HG03571 (cell line): ENCODE data around the gene PRPH.
A peak's percentile ranks its signal among the peaks of the same experiment; 100 is the strongest.
"Not testable (repeated sequence)": the region's sequence is repeated elsewhere in the genome, so short reads cannot be mapped to it uniquely, and the experiment has no call there.

ENCODE experiments used
- ATAC-seq: cut with Tn5 transposase; IDR thresholded peaks from one replicate; pipeline ENCODE4 v1.9.1; 2021; ENCODE audit not compliant: unreplicated experiment

PRPH gene

DNA sequence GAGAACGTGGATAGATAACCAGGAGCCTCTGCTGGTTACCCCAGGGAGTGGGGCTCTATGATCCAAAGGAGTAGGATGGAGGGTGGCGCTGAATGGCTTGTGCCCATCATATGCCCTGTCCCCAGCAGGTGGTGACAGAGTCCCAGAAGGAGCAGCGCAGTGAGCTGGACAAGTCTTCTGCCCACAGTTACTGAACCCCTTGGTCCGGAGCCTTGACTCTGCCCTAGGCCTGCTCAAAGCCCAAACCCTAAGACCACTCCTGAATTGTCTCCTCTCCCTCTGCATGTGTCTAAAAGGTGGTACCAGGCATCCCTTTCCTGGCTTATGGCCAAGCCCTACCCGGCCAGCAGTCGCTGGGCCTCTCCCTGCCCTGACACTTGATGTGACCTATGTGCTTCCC lies 3.2 kb downstream of the PRPH start:
- no peak for ATAC-seq

DNA sequence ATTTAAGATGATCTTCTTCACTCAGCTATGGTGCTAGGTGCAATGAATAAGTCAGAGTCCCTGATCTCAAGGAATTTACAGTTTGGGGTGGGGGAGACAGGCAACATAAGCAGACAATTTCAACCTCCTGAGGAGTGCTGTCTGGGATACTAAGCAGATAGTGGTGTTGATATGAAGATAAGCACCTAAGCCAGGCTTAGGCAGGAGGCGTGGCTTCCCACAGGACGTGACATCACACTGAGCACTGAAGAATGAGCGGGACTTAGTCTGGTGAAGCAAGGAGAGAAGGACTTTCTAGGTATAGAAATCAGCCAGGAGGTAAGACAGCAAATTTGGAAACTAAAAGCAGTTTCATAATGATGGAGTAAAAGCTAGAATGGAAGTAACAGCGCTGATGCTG lies 6.8 kb downstream of the PRPH start:
- no peak for ATAC-seq

DNA sequence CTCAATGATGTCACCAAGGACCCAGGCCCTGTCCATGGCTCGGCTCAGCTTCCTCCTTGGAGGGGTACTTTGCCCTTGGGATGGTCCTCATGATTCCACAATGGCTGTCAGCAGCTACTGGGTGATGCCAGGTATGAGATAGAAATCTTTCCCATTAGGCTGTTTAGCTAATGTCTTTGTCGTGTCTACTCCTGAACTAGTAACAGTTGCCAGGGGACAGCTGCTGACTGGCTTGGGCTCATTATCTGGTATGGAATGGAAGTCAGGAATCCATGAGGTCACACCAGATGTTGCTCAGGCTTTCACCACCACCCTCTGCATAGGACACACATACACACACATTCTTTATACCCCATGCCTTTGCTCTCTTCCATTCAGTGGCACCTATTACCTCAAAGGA lies 9.2 kb downstream of the PRPH start:
- no peak for ATAC-seq

DNA sequence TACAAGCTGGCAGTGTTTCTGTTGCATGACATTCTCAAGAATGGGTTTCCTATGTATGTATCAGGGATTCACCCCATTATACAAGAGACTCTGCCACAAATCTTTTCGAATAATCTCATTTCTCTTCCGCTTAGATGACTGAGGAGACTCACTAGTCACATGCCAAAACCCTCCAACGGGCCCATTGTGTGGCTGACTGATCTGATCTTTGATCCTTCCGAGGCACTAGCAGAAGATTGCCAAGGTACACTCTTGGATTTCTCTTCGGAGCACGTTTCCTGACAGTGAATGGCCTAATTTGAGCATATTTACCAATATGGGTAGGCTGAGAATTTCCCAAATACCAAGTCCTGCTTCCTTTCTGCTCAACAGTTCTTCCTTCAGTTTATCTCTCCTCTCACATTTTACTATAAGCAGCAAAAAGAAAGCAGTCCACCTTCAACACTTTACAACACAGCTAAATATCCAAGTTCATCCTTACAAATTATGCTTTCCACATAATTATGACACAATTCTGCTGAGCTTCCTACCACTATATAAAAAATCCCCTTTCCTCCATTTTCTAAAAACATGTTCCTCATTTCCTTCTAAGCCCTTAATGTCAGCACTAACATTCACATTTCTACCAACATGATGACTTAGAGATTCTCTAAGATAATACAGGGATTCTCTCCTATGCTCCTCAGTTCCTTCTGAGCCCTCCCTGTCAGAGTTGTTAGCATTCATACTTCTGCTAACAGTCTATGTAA lies 11.0 kb downstream of the PRPH start:
- no peak for ATAC-seq

DNA sequence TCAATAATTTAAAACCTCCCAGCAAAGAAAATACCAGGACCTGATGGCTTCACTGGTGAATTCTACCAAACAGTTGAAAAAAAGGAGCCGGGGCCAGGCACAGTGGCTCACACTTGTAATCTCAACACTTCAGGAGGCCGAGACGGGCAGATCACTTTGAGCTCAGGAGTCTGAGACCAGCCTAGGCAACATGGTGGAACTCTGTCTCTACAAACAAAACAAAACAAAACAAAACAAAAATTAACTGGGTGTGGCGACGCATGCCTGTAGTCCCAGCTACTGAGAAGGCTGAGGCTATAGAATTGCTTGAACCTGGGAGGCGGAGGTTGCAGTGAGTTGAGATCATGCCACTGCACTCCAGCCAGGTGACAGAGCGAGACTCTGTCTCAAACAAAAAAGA lies 14.4 kb downstream of the PRPH start:
- ATAC-seq, result no peak

DNA sequence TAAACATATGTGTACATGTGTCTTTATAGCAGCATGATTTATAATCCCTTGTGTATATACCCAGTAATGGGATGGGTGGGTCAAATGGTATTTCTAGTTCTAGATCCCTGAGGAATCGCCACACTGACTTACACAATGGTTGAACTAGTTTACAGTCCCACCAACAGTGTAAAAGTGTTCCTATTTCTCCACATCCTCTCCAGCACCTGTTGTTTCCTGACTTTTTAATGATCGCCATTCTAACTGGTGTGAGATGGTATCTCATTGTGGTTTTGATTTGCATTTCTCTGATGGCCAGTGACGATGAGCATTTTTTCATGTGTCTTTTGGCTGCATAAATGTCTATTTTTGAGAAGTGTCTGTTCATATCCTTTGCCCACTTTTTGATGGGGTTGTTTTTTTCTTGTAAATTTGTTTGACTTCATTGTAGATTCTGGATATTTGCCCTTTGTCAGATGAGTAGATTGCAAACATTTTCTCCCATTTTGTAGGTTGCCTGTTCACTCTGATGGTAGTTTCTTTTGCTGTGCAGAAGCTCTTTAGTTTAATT lies 15.6 kb downstream of the PRPH start:
- not testable (repeated sequence) for ATAC-seq

DNA sequence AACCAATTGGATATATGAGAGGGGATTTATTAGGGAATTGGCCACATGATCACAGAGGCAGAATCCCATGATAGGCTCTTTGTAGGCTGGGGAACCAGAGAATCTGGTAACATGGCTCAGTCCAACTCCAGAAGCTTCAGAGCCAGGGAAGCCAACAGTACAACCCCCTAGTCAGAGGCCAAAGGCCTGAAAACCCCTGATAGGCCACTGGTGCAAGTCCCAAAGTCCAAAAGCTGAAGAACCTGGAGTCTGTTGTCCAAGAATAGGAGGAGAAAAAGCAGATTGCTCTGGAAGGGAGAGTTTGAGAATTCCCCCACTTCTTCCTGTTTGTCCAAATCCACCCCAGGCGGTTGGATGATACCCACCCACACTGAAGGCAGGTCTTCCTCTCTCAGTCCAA lies 19.9 kb downstream of the PRPH start:
- no peak for ATAC-seq

DNA sequence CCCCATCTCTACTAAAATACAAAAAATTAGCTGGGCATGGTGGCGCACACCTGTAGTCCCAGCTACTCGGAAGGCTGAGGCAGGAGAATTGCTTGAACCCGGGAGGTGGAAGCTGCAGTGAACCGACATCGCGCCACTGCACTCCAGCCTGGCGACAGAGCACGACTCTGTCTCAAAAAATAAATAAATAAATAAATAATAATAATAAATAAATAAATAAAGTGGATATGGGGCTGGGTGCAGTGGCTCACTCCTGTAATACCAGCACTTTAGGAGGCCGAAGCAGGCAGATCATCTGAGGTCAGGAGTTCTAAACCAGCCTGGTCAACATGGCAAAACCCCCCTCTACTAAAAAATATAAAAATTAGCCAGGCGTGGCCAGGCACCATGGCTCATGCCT lies 22.2 kb downstream of the PRPH start:
- not testable (repeated sequence) for ATAC-seq

DNA sequence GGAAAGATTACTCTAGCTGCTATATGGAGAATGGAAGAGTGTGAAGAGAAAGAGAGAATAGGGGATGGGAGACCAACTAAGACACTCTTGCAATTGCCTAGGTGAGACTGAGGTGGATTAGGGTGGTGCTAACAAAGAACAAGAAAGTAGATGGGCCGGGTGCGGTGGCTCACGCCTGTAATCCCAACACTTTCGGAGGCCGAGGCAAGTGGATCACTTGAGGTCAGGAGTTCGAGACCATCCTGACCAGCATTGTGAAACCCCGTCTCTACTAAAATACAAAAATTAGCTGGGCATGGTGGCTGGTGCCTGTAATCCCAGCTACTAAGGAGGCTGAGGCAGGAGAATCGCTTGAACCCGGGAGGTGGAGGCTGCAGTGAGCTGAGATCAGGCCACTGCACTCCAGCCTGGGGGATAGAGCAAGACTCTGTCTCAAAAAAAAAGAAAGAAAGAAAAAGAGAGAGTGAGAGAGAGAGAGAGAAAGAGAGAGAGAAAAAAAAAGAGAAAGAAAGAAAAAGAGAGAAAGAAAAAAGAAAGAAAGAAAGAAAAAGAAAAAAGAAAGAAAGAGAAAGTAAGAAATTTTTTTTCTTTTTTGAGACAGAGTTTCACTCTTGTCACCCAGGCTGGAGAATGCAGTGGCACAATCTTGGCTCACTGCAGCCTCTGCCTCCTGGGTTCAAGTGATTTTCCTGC lies 25.6 kb downstream of the PRPH start:
- ATAC-seq, result not testable (repeated sequence)

DNA sequence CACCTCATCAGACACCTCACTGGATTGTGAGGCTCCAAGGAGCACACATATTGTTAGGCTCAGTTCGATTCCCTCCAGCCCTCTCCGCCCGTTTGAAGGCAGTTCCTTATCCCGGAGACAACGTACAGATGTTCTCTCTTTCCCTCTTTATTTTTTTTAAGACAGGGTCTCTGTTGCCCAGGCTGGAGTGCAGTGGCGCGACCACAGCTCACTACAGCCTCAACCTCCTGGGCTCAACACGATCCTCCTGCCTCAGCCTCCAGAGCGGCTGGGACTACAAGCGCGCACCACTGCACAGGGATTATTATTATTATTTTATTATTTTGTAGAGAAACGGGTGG lies 27.4 kb downstream of the PRPH start:
- ATAC-seq, result no peak

DNA sequence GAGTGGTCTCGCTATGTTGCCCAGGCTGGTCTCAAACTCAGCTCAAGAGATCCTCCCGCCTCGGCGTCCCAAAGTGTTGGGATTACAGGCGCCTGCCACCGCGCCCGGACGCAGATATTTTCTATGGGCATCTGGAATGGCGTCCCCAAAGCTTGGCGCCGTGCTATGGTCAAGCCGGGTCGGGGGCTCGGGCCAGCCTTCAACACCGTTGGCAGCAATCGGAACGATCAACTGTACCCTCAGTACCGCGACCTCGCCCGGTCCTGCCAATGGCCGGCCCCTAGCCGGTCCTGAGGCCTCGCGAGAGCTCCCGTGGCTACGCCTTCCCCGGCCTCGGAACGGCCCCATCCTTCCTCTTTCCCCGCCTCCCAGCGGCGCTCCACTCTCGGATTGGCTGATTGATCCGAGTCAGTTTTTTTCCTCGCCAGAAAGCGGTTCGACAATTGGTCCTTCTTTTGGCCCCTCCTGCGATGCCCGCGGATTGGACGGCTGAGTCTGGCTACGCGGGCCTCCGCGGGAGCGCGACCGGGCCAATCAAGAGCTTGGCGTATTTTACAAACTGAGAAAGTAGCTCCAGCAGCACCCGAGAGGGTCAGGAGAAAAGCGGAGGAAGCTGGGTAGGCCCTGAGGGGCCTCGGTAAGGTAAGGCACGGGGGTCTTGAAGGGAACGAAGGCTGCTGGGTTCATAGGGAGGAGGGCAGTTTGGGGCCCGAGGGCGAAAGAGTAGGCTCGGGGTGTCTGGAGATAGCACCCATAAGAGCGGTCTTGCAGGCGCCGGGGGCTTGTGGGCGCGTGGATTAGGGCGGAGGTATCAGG lies 28.0 kb downstream of the PRPH start, which contains the start of gene TROAP:
Gene TROAP (plus strand): TSS at position 548 of the 816 bp plus-strand sequence. CDS start 354 bp downstream, outside the sequence.
- peak; percentile 98 for ATAC-seq

DNA sequence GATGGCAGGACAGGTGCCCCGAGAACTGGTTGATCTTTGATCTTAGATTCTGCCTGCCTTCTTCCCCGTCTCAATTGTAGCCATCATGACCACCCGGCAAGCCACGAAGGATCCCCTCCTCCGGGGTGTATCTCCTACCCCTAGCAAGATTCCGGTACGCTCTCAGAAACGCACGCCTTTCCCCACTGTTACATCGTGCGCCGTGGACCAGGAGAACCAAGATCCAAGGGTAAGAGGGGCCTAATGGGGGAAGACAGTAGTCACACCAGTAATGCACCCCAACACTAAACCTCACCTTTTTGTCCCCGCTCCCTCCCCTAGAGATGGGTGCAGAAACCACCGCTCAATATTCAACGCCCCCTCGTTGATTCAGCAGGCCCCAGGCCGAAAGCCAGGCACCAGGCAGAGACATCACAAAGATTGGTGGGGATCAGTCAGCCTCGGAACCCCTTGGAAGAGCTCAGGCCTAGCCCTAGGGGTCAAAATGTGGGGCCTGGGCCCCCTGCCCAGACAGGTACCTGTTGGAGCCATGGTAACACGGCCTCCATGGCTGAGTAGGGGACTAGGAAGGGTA lies 28.7 kb downstream of the PRPH start:
- no peak for ATAC-seq

DNA sequence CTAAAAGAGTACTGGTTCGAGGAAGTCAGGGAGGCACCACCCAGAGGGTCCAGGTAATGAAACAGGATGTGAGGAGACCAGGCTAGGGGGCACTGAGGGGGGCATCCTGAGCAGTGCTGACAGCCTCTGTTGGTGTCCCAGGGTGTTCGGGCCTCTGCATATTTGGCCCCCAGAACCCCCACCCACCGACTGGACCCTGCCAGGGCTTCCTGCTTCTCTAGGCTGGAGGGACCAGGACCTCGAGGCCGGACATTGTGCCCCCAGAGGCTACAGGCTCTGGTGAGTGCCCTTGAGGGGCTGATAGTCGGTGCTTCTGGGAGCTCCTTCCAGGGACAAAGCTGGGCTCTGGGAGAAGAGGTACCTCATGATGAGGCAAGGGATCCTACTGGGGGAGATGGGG lies 30.7 kb downstream of the PRPH start:
- ATAC-seq, result no peak

DNA sequence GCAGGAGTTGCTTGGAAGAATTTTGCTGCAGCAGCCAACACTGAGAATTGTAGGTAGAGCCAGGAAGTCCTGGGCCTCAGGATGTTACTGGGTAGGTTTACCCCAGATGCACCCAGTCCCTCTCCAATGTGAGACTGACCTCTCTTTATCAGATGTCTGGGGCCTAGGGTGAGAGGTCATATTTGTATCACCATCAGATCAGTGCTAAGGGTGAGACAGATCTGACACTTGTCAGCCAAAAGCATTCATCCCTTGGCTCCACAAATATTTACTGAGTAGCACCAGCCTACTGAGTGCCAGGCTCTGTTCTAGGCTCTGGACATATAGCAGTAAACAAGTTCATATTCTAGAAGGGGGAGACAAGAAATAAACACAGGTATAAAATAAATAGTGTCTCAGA lies 32.4 kb downstream of the PRPH start:
- ATAC-seq, result no peak

DNA sequence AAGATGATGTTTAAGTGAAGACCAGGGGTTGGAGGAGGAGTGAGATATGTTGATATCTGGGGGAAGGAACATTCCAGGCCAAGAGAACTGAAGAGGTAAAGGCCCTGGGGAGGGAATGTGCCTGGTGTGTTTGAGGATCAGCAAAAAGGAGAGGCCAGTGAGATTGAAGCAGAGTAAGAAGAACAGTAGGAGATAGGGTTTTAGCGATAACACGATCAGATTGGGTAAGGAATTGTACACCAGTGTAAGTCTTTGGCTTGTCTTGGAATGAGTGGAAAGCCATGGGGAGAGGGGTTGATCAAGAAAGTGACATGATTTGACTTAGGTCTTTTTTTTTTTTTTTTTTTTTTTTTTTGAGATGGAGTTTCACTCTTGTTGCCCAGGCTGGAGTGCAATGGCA lies 32.9 kb downstream of the PRPH start:
- no peak for ATAC-seq

DNA sequence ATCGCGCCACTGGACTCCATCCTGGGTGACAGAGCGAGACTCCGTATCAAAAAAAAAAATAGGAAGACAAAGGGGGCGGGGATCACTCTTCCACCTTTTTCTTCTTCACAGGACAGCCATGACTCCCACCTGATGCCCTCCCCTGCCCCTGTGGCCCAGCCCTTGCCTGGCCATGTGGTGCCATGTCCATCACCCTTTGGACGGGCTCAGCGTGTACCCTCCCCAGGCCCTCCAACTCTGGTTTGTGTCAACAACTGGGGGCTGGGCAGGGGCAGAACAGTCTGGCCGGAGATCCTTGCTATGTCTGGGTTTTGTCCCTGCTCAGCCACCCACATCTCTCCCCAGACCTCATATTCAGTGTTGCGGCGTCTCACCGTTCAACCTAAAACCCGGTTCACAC lies 33.9 kb downstream of the PRPH start:
- no peak for ATAC-seq

DNA sequence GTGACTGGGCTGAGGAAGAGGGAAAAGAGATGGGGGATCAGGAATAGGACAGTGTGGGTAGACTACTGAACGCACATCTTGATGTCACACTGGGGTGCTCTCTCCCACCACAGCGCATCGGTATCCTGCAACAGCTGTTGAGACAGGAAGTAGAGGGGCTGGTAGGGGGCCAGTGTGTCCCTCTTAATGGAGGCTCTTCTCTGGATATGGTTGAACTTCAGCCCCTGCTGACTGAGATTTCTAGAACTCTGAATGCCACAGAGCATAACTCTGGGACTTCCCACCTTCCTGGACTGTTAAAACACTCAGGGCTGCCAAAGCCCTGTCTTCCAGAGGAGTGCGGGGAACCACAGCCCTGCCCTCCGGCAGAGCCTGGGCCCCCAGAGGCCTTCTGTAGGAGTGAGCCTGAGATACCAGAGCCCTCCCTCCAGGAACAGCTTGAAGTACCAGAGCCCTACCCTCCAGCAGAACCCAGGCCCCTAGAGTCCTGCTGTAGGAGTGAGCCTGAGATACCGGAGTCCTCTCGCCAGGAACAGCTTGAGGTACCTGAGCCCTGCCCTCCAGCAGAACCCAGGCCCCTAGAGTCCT lies 35.2 kb downstream of the PRPH start:
- no peak for ATAC-seq

DNA sequence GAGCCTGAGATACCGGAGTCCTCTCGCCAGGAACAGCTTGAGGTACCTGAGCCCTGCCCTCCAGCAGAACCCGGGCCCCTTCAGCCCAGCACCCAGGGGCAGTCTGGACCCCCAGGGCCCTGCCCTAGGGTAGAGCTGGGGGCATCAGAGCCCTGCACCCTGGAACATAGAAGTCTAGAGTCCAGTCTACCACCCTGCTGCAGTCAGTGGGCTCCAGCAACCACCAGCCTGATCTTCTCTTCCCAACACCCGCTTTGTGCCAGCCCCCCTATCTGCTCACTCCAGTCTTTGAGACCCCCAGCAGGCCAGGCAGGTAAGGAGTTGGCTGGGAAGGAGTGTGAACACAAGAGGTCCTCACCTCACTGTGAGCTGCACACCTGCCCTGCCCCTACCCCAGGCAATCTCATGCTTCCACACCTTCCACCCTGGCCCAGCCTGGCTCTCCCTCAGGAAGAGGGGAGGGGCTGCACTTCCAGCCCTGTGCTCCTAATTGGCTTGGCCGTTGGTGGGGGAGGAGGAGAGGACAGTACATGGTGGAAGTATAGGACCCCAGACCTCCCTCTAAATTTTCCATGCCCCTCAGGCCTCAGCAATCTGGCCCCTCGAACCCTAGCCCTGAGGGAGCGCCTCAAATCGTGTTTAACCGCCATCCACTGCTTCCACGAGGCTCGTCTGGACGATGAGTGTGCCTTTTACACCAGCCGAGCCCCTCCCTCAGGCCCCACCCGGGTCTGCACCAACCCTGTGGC lies 35.9 kb downstream of the PRPH start:
- ATAC-seq, result no peak

DNA sequence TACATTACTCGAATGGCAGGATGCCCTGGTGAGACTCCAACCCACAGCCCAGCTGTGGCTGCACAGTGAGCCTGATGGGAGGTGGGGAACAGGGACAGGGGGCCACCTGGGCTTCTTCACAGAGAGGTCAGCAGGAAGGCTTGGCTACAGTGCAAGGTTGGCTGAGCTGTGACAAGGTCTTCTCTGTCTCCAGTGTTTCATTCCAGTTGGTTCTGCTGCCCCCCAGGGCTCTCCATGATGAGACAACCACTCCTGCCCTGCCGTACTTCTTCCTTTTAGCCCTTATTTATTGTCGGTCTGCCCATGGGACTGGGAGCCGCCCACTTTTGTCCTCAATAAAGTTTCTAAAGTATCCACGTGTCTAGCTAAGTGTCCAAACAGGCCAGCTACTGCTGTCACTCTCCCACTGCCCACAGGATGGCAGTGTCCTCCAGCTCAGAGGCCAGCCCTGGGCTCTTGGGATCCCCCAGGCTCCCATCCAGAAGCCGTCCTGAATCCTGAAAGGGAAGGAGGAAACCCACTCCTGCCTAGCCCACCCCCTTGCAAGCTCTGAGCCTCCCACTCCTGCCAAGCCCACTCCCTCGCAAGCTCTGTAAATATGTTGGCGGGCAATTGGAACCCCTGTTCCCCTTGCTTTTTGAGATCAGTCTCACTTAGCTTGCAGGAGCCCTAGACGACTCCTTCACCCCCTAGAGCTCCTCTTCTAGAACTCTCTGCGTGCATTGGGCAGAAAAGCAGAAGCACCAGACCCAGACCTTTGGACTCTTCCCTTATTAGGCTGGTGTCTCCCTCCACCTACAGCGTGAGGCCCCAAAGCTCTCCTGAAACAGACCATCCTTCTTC lies 36.7 kb downstream of the PRPH start:
- ATAC-seq, result no peak
